ENCODE data around the gene ASAP2.

Gene ASAP2

GRCh38 chr2:9192712-9193111, 13.9 kb upstream of the ASAP2 start:
- no peak for TF ChIP-seq CTCF (IDR thresholded peaks at IDR 0.05; ENCODE audit: insufficient read depth, low read length, missing control alignments)
- POLR2A ChIA-PET: no interaction called here
- DNase-seq (ENCODE audit: low read depth, low spot score): no peak
- H3K4me3 ChIP-seq (ENCODE audit: low read depth, low read length): no peak overlapping the region
- CTCF ChIA-PET: interaction anchor here (0.7 to 2.8 kb wide), 5 partner anchors 9 to 134 kb away, joined by 3 to 12 read pairs (median 4); partner anchors contain the start of gene ASAP2

GRCh38 chr2:9194352-9194751, 12.3 kb upstream of the ASAP2 start:
- no peak for TF ChIP-seq CTCF (IDR thresholded peaks at IDR 0.05; ENCODE audit: insufficient read depth, low read length, missing control alignments)
- CTCF ChIA-PET: interaction anchor here (0.9 to 2.8 kb wide), 3 partner anchors 12 to 51 kb away, joined by 4 to 12 read pairs (median 4); partner anchors contain the start of gene ASAP2
- POLR2A ChIA-PET: no interaction called here
- H3K4me3 ChIP-seq (ENCODE audit: low read depth, low read length): no peak overlapping the region
- DNase-seq (ENCODE audit: low read depth, low spot score): no peak

GRCh38 chr2:9196637-9197036, 10.0 kb upstream of the ASAP2 start:
- no peak for TF ChIP-seq CTCF (IDR thresholded peaks at IDR 0.05; ENCODE audit: insufficient read depth, low read length, missing control alignments)
- no peak overlapping the region for H3K4me3 ChIP-seq (ENCODE audit: low read depth, low read length)
- ChIA-PET POLR2A (no interaction called here), CTCF (interaction anchor here (1.5 kb wide), 1 partner anchor 9 kb away, joined by 4 read pairs; no protein-coding TSS in a partner anchor)
- no peak for DNase-seq (ENCODE audit: low read depth, low spot score)

- ChIA-PET POLR2A (no interaction called here), CTCF (interaction anchor here (1.5 kb wide), 1 partner anchor 8 kb away, joined by 4 read pairs; no protein-coding TSS in a partner anchor)
- H3K4me3 ChIP-seq (ENCODE audit: low read depth, low read length): no peak overlapping the region
- DNase-seq (ENCODE audit: low read depth, low spot score): no peak
- no peak for TF ChIP-seq CTCF (IDR thresholded peaks at IDR 0.05; ENCODE audit: insufficient read depth, low read length, missing control alignments)
Measured at GRCh38 chr2:9197916-9198315, 8.7 kb upstream of the ASAP2 start.

- ChIA-PET CTCF (interaction anchor here (1.6 kb wide), 1 partner anchor 36 kb away, joined by 5 read pairs; no protein-coding TSS in a partner anchor), POLR2A (no interaction called here)
- DNase-seq (ENCODE audit: low read depth, low spot score): no peak
- no peak for TF ChIP-seq CTCF (IDR thresholded peaks at IDR 0.05; ENCODE audit: insufficient read depth, low read length, missing control alignments)
- no peak overlapping the region for H3K4me3 ChIP-seq (ENCODE audit: low read depth, low read length)
Measured at GRCh38 chr2:9199716-9200632, 6.6 kb upstream of the ASAP2 start.

- no peak overlapping the region for H3K4me3 ChIP-seq (ENCODE audit: low read depth, low read length)
- ChIA-PET CTCF (interaction anchor here (1.0 to 1.6 kb wide), 3 partner anchors 9 to 131 kb away, joined by 3 to 6 read pairs (median 5); no protein-coding TSS in a partner anchor), POLR2A (no interaction called here)
- DNase-seq (ENCODE audit: low read depth, low spot score): no peak
- TF ChIP-seq CTCF (IDR thresholded peaks at IDR 0.05; ENCODE audit: insufficient read depth, low read length, missing control alignments): no peak
Measured at GRCh38 chr2:9200633-9201015, 6.0 kb upstream of the ASAP2 start.
